H7 (cell line): ENCODE measurements around the gene KLF18. TPM values are rescaled to one million over a fixed set of nuclear protein-coding genes. Genes with fewer than 3 reads are reported as not detected.

Experiments
- DNase-seq: peaks from one replicate; pipeline ENCODE4 v3.0.0; 2012
- H3K27me3 ChIP-seq: 2 replicates; pipeline ENCODE4 v1.6.0; 2011; ENCODE audit warnings: mild to moderate bottlenecking, low read length; ENCODE audit not compliant: control insufficient read depth, insufficient read depth
- H3K36me3 ChIP-seq: replicated peaks from 2 replicates; pipeline ENCODE4 v1.5.1; 2011; ENCODE audit warnings: low read length; ENCODE audit not compliant: control insufficient read depth, insufficient read depth
- H3K4me3 ChIP-seq: 2 replicates; pipeline ENCODE4 v1.5.1; 2011; ENCODE audit warnings: low read depth, mild to moderate bottlenecking, control low read depth, low read length, moderate library complexity; ENCODE audit not compliant: insufficient read depth
- total RNA-seq: library from RNA; depleted of rRNA; stranded (reverse); fragments of >200 nt; shearing (Covaris generic); gene quantifications from 2 replicates; pipeline ENCODE4 v1.2.3, GENCODE V29; 2014; rRNA removed

The KLF18 gene
- total RNA-seq = 0.03 TPM in 1 of 2 replicates, not detected in the other

GRCh38 chr1:44141531-44141930, at the start of gene KLF18:
KLF18 (minus strand) TSS chr1:44141631; CDS start chr1:44141631, 0 bp downstream.
- DNase-seq = no peak
- no peaks in the 10 kb centered on the region; the same call in 1 of the 2 replicates for H3K27me3 ChIP-seq

GRCh38 chr1:44174630-44175029, 33.2 kb upstream of the KLF18 start:
- Histone ChIP-seq H3K4me3 (no peak overlapping the region), H3K36me3 (no peaks in the 10 kb centered on the region), H3K27me3 (no peaks in the 10 kb centered on the region)
- no peak for DNase-seq

More at GRCh38 chr1:44141531-44141930, at the start of gene KLF18:
- no peaks in the 10 kb centered on the region for H3K36me3 ChIP-seq
- no peak within 1 kb of the TSS for H3K4me3 ChIP-seq

GRCh38 chr1:44170281-44170823, 28.9 kb upstream of the KLF18 start:
- H3K4me3 ChIP-seq = no peak overlapping the region
- no peaks in the 10 kb centered on the region for H3K36me3 ChIP-seq
- peak; percentile 67 for DNase-seq
- no peaks in the 10 kb centered on the region; the same call in 1 of the 2 replicates for H3K27me3 ChIP-seq

- peak; percentile 40 for DNase-seq
- Histone ChIP-seq H3K4me3 (no peak overlapping the region), H3K27me3 (no peaks in the 10 kb centered on the region; the same call in 1 of the 2 replicates), H3K36me3 (no peaks in the 10 kb centered on the region)
These were observed 27.2 kb upstream of the KLF18 start for GRCh38 chr1:44168520-44169098.

- Histone ChIP-seq H3K36me3 (no peaks in the 10 kb centered on the region), H3K4me3 (no peak overlapping the region), H3K27me3 (no peaks in the 10 kb centered on the region)
- no peak for DNase-seq
These were observed 20.1 kb upstream of the KLF18 start for GRCh38 chr1:44161546-44161945.

- Histone ChIP-seq H3K27me3 (no peaks in the 10 kb centered on the region), H3K4me3 (no peak overlapping the region), H3K36me3 (no peaks in the 10 kb centered on the region)
- DNase-seq = no peak
These were observed 17.4 kb upstream of the KLF18 start for GRCh38 chr1:44158871-44159270.

GRCh38 chr1:44157903-44158302, 16.5 kb upstream of the KLF18 start:
- H3K4me3 ChIP-seq = no peak overlapping the region
- H3K36me3 ChIP-seq = no peaks in the 10 kb centered on the region
- H3K27me3 ChIP-seq = no peaks in the 10 kb centered on the region
- DNase-seq = no peak

- no peak for DNase-seq
- Histone ChIP-seq H3K4me3 (no peak overlapping the region), H3K36me3 (no peaks in the 10 kb centered on the region)
These were observed 12.6 kb upstream of the KLF18 start for GRCh38 chr1:44154049-44154448.

GRCh38 chr1:44152692-44153091, 11.3 kb upstream of the KLF18 start:
- Histone ChIP-seq H3K27me3 (no peaks in the 10 kb centered on the region), H3K4me3 (no peak overlapping the region), H3K36me3 (no peaks in the 10 kb centered on the region)
- no peak for DNase-seq

More at GRCh38 chr1:44154049-44154448, 12.6 kb upstream of the KLF18 start:
- H3K27me3 ChIP-seq = no peaks in the 10 kb centered on the region

- no peaks in the 10 kb centered on the region for H3K27me3 ChIP-seq
- no peak for DNase-seq
- no peak overlapping the region for H3K4me3 ChIP-seq
- no peaks in the 10 kb centered on the region for H3K36me3 ChIP-seq
These were observed 10.4 kb upstream of the KLF18 start for GRCh38 chr1:44151808-44152207.

- Histone ChIP-seq H3K4me3 (no peak overlapping the region), H3K27me3 (no peaks in the 10 kb centered on the region)
- no peak for DNase-seq
These were observed 9.9 kb upstream of the KLF18 start for GRCh38 chr1:44151332-44151731.

GRCh38 chr1:44147582-44147981, 6.2 kb upstream of the KLF18 start:
- Histone ChIP-seq H3K36me3 (no peaks in the 10 kb centered on the region), H3K27me3 (no peaks in the 10 kb centered on the region), H3K4me3 (no peak overlapping the region)
- no peak for DNase-seq

More at GRCh38 chr1:44151332-44151731, 9.9 kb upstream of the KLF18 start:
- H3K36me3 ChIP-seq = no peaks in the 10 kb centered on the region

- Histone ChIP-seq H3K27me3 (no peaks in the 10 kb centered on the region; the same call in 1 of the 2 replicates), H3K4me3 (no peak overlapping the region), H3K36me3 (no peaks in the 10 kb centered on the region)
- DNase-seq = peak; percentile 40
These were observed 5.3 kb upstream of the KLF18 start for GRCh38 chr1:44146536-44147361.

GRCh38 chr1:44144962-44145756, 3.7 kb upstream of the KLF18 start:
- no peaks in the 10 kb centered on the region for H3K36me3 ChIP-seq
- no peak overlapping the region for H3K4me3 ChIP-seq
- no peaks in the 10 kb centered on the region; the same call in 1 of the 2 replicates for H3K27me3 ChIP-seq
- DNase-seq = no peak
